Stomach (tissue), 4 donors: ENCODE measurements around the gene VEZF1.

Source experiments
- CTCF ChIP-seq, 7 experiments: fragments of 450-650 bp in 4 of 7; fragments of 200-600 bp in 3 of 7; sonication (generic) in 3 of 7; IDR thresholded peaks; one replicate each; pipeline ENCODE4 v1.5.1; 2016 to 2019; ENCODE audit warnings: antibody characterized with exemption in 7 of 7, control low read depth in 2 of 7, mild to moderate bottlenecking in 1 of 7
- EP300 ChIP-seq: sonication (generic); formaldehyde crosslinking; IDR thresholded peaks from one replicate; pipeline ENCODE4 v1.6.1; 2017; ENCODE audit warnings: antibody characterized with exemption
- POLR2A ChIP-seq, 4 donors: fragments of 450-650 bp; IDR thresholded peaks; one replicate each; pipeline ENCODE4 v1.6.1; 2016; ENCODE audit warnings: antibody characterized with exemption in 4 of 4, control low read depth in 2 of 4, mild to moderate bottlenecking in 1 of 4, moderate library complexity in 1 of 4
- POLR2AphosphoS5 ChIP-seq, 3 donors: sonication (generic); formaldehyde crosslinking; IDR thresholded peaks; one replicate each; pipeline ENCODE4 v1.6.1; 2016; ENCODE audit warnings: antibody characterized with exemption in 3 of 3

GRCh38 chr17:57957886-57958285 is 30.2 kb downstream of the VEZF1 start:
- no peak for TF ChIP-seq POLR2AphosphoS5 (IDR thresholded peaks at IDR 0.05)
- no peak for TF ChIP-seq CTCF (IDR thresholded peaks at IDR 0.05)
- no peak for TF ChIP-seq EP300
- no peak for TF ChIP-seq POLR2A (IDR thresholded peaks at IDR 0.05)
